GM21526 (cell line): ENCODE measurements around the gene TNFRSF17.

ENCODE experiments used
- ATAC-seq: cut with Tn5 transposase; IDR thresholded peaks from one replicate; pipeline ENCODE4 v1.9.1; 2021; ENCODE audit warnings: moderate library complexity; ENCODE audit not compliant: unreplicated experiment, low FRiP score

Gene TNFRSF17

DNA sequence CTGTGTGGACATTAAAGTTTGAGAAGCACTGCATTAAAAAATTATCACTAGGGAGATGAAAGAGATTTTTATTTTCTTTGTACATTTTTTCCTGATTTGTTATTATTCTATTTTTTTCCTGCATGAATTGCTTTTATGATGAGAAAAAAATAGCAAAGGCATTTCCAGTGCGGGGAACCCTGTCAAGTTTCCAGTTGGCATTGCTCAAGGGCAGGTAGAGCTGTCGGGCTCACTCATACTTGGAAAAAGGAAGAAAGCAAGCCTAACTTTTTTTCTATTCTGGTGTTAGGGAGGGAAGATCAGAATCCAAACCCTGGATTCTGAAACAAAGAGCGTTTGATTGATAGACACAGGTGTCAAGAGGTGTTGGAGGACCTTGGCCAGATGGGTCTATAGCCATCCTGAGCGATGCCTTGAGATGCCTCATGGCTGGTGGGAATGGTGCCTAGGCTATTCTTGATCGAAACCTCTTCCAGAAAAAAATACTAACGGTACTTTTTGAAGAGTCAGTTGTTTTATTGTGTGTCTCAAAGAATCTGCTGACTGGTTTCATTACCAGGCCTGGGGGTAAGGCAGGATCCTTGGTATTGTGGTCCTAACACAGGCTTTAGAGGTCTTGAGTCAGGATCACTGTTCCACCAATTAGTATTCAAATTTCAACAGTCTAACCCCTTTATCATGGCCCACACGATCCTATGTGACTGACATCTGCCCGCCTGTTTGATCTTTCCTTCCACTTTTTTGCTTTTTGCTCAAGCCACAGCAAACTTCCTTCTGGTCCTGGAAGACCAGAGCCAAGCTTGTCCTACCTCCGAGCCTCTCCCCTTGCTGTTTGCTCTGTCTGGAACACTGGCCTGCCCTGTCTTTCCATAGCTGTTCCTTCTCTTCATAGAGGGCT, 31.7 kb downstream of the TNFRSF17 start:
- no peak for ATAC-seq

DNA sequence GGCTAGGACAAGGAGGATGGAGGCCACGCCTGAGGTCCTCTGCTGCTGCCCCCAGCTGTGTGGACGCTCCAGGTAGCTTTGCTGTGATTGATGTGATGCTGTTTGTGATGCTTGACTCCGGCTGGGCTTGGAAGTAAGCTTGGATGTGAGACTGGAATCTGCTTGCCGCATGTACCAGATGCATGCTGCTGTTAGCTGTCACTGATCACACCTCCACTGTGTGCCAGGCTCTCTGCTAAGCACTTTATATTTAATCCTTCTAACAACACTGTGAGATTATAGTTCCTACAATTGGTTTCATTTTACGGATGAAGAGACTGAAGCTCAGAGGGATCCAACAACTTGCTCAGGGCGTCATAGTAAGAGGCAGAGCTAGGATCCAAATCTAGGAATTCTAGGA, 35.0 kb downstream of the TNFRSF17 start:
- ATAC-seq = no peak

DNA sequence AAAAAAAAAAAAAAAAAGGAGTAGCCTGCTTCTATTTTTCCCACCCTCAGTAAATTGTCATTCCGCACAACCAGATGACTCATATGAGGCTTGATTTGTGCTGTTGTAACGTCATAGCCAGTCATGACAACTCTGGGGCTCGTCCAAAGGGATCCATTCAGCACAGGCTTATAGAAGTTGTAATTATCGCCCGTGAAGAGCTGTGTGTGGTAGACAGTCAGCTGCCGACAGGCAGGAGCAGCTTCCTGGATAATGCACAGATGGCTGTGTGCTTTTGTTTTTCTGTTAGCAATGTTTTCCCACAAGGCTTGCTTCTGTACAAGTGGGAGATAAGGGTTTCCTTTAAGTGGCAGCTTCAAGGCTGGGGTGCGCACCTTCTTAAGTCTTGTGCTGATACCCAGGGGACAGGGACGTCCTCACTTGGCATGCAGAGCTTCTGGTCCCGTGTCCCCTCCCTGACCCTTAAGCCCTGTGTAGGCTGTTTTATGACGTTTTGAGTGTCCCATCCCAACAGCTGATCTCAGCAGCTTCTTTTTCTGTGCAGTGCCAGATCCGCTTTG, 37.5 kb downstream of the TNFRSF17 start:
- no peak for ATAC-seq

DNA sequence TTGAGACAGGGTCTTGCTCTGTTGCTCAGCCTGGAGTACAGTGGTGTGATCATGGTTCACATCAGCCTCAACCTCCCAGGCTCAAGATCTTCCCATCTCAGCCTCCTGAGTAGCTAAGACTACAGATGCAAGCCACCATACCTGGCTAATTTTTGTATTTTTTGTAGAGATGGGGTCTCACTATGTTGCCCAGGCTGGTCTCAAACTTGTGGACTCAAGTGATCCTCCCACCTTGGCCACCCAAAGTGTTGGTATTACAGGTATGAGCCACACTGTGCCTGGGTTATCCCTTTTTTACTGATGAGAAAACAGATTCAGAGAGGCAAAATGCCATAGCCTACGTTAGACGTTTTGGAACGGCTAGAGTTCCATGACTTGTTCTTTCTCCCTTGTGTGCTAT, 41.6 kb downstream of the TNFRSF17 start:
- no peak for ATAC-seq

DNA sequence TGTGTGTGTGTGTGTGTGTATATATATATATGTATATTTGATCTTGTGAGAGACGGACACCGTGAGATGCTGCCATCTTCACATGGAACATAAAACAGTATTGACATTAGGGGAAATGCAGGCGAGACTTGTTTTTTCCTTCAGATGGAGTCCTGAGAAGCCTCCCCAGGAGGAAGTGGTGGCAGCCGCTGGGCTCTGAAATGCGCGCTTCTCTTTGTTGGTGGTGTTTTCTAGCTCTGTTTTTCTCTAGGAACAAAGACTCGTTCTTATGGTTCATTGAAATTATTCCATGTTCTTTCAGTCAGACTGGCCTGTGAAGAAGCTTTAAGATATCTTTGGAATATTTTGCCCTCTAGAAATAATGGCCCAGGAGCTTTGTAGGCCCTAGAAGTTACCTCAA, 44.5 kb downstream of the TNFRSF17 start:
- ATAC-seq = no peak

DNA sequence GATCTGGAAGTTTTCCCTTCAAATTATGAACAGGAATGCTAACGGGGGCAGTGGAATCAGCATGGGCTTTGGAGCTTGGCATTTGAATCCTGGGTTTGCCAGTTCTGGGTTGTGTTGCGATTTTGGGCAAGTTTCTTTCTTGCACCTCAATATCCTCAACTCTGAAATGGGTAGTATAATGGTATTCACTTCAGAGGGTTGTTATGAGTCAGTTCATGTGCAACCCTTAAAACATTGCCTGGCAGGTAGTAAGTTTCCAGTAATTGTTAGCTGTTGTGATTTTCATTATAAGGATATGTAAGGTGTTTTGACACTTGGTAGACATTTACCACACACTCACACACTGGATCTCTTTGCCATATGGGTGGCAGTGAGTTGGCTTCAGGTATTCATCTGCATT, 44.9 kb downstream of the TNFRSF17 start:
- no peak for ATAC-seq

DNA sequence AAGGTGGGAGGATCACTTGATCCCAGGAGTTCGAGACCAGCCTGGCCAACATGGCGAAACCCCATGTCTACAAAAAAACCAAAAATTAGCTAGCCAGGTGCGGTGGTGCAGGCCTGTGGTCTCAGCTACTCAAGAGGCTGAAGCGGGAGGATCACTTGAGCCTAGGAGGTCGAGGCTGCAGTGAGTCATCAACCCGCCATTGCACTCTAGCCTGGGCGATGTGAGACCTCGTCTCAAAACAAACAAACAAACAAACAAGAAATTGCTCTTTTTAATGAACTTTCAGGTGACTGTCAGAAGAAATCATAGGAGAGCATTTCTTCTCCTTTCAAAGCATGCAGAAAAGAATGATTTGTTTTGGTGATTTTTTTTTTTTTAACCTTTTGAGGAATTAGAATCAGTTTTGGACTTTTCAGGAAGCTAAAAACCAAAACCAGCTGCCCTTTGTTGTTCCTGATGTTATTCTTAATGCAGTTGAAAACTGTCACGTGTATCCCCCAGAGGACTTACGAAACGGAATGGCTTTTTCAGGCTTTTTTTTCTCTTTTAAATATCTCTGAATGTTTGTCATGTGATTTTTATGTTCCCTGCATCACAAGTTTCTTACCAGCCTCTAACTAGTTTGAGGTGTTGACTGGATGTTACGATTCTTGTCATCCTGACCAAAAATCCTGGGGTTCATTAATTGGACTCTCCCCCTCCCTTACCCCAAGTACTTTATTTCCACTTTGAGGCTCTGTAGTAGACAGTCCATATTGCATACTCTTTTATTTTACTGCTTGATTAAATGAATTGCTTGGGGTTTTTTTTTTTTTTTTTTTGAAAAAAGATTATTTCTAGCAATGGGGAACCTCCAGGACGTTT, 45.6 kb downstream of the TNFRSF17 start:
- no peak for ATAC-seq

DNA sequence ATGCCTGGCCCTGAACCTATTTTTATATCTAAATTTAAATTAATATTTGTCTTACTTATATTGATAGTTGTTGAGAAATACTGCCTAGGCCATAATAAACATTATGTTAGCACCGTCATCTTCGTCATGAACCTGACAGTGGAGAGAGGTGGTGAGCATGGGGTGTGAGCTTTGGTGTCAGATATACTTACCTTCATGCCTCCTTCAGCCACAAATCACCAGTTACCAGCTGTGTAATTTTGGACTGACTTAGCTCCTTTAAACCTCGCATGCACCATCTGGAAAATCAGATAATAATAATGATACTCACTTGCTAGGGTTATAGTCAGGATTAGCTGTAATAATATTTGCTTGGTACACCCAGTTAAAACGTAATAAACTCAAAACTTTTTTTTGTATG, 46.6 kb downstream of the TNFRSF17 start:
- ATAC-seq = no peak

DNA sequence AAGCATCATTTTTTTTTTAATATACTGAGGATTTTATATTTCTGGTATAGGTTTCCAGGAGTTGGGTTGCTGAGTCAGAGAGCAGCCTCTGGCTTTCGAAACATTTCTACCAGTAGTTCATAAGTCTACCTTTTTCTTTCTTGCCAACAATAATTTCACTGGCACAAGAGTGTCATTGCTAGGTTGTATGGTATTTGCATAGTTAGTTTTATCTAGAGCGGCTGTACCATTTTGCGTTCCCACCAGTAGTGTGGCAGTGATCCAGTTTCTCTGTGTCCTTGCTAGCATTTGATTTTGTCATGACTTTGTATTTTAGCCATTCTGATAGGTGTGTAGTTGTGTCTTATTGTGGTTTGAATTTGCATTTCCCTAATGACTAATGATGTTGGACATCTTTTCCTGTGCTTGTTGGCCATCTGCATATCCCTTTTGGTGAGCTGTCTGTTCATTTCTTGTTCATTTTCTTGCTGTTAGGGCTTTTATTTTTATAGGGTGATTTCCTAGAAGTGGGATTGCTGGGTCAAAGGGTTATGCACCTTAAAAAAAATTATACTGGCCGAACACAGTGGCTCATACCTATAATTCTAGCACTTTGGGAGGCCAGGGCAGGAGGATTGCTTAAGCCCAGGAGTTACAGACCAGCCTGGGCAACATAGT, 51.4 kb downstream of the TNFRSF17 start:
- no peak for ATAC-seq

DNA sequence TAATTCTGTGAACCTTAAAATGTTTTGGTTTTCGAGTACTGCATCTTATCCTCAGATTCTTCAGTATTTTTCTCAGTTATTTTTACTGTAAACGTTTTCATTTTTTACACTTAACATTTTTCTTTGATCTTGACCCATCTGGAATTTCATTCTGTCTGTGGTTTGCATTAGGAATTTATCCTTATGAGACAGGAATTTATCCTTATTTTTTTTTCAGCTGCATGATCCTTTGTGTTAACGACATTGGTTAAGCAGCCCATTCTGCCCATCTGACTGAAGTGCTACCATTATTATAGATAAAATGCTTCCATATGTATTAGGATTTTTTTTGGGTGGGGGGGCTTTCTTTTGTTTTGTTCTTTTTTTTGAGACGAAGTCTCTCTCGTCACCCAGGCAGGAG, 52.5 kb downstream of the TNFRSF17 start:
- no peak for ATAC-seq
